Urinary bladder (tissue), 4 donors: ENCODE data around the gene SGPP2. TPM values are rescaled to one million over a fixed set of nuclear protein-coding genes. Genes with fewer than 3 reads are reported as not detected.
"Not testable (repeated sequence)": the region's sequence is repeated elsewhere in the genome, so short reads cannot be mapped to it uniquely, and the experiment has no call there.

ENCODE experiments used
- DNase-seq: peaks from one replicate; pipeline ENCODE4 v3.0.0-alpha.2; 2015; ENCODE audit errors: extremely low spot score
- H3K27ac ChIP-seq: one replicate; pipeline ENCODE4 v1.5.1; 2013; ENCODE audit warnings: low read depth, mild to moderate bottlenecking, moderate library complexity
- H3K36me3 ChIP-seq: one replicate; pipeline ENCODE4 v1.6.1; 2013; ENCODE audit warnings: mild to moderate bottlenecking, moderate library complexity; ENCODE audit not compliant: insufficient read depth
- H3K4me1 ChIP-seq: one replicate; pipeline ENCODE4 v1.6.1; 2013; ENCODE audit warnings: mild to moderate bottlenecking, moderate library complexity; ENCODE audit not compliant: insufficient read depth
- H3K4me3 ChIP-seq: one replicate; pipeline ENCODE4 v1.5.1; 2013; ENCODE audit warnings: low read depth, low read length
- WGBS: extraction: QIAGEN DNeasy Blood & Tissue Kit; methylation state at CpG from one replicate; pipeline ENCODE4 v1.1.7; 2013; 5-methylcytosine and 5-hydroxymethylcytosine counted together
- polyA plus RNA-seq: library from polyadenylated mRNA; stranded (reverse); fragments of 200-250 nt; gene quantifications from one replicate; pipeline ENCODE4 v1.2.3, GENCODE V29; 2013
- total RNA-seq: library from RNA; depleted of rRNA; stranded (reverse); fragments of >200 nt; gene quantifications from one replicate; pipeline ENCODE4 v1.2.3, GENCODE V29; 2014
- donor health status: healthy with polysubstance abuse.
- donor health status: healthy.

Gene SGPP2
- total and polyA plus RNA-seq, 2 donors, result 1.9 to 3.5 TPM

- H3K4me1 ChIP-seq, result no peaks in the 10 kb centered on the region
- no peaks in the 10 kb centered on the region for H3K36me3 ChIP-seq
- 76% methylated on average over 1 of the region's 1 CpG for WGBS
- peak overlapping the region; percentile 7 for H3K27ac ChIP-seq
- H3K4me3 ChIP-seq, result no peak overlapping the region
- DNase-seq, result no peak
These were observed 148.4 kb downstream of the SGPP2 start for GRCh38 chr2:222572751-222573174.

GRCh38 chr2:222575618-222576017 is 151.3 kb downstream of the SGPP2 start:
- H3K27ac ChIP-seq, result no peak overlapping the region
- no peaks in the 10 kb centered on the region for H3K4me1 ChIP-seq
- no peaks in the 10 kb centered on the region for H3K36me3 ChIP-seq
- 92% methylated on average over 2 of the region's 2 CpGs for WGBS
- H3K4me3 ChIP-seq, result no peak overlapping the region
- no peak for DNase-seq

- no peak for DNase-seq
- no peaks in the 10 kb centered on the region for H3K4me1 ChIP-seq
- H3K4me3 ChIP-seq, result no peak overlapping the region
- no peak overlapping the region for H3K27ac ChIP-seq
- 74% methylated on average over 7 of the region's 7 CpGs for WGBS
- no peaks in the 10 kb centered on the region for H3K36me3 ChIP-seq
These were observed 152.1 kb downstream of the SGPP2 start for GRCh38 chr2:222576171-222577081.

GRCh38 chr2:222577341-222577740 is 153.0 kb downstream of the SGPP2 start:
- H3K4me3 ChIP-seq, result no peak overlapping the region
- no peaks in the 10 kb centered on the region for H3K36me3 ChIP-seq
- H3K27ac ChIP-seq, result no peak overlapping the region
- WGBS, result 79% methylated on average over 3 of the region's 3 CpGs
- no peaks in the 10 kb centered on the region for H3K4me1 ChIP-seq
- no peak for DNase-seq

GRCh38 chr2:222582928-222583327 is 158.6 kb downstream of the SGPP2 start:
- no peaks in the 10 kb centered on the region for H3K4me1 ChIP-seq
- no peak for DNase-seq
- H3K36me3 ChIP-seq, result no peaks in the 10 kb centered on the region

GRCh38 chr2:222584589-222584988 is 160.2 kb downstream of the SGPP2 start:
- not testable (repeated sequence) for H3K4me1 ChIP-seq, H3K36me3 ChIP-seq
- 97% methylated on average over 8 of the region's 8 CpGs for WGBS

More at GRCh38 chr2:222582928-222583327, 158.6 kb downstream of the SGPP2 start:
- Histone ChIP-seq H3K27ac (no peak overlapping the region), H3K4me3 (no peak overlapping the region)

GRCh38 chr2:222591661-222592060 is 167.3 kb downstream of the SGPP2 start:
- Histone ChIP-seq H3K4me3 (no peak overlapping the region), H3K27ac (no peak overlapping the region), H3K4me1 (no peaks in the 10 kb centered on the region), H3K36me3 (peaks cover 4% of the 10 kb centered on the region)
- DNase-seq, result no peak
- WGBS, result 95% methylated on average over 1 of the region's 1 CpG

More at GRCh38 chr2:222584589-222584988, 160.2 kb downstream of the SGPP2 start:
- H3K4me3 ChIP-seq, H3K27ac ChIP-seq, DNase-seq: not testable (repeated sequence)

GRCh38 chr2:222592176-222592575 is 167.8 kb downstream of the SGPP2 start:
- no peaks in the 10 kb centered on the region for H3K4me1 ChIP-seq
- DNase-seq, result no peak
- no peak overlapping the region for H3K4me3 ChIP-seq
- no peak overlapping the region for H3K27ac ChIP-seq
- WGBS, result 82% methylated on average over 2 of the region's 2 CpGs
- H3K36me3 ChIP-seq, result peaks cover 4% of the 10 kb centered on the region

DNA sequence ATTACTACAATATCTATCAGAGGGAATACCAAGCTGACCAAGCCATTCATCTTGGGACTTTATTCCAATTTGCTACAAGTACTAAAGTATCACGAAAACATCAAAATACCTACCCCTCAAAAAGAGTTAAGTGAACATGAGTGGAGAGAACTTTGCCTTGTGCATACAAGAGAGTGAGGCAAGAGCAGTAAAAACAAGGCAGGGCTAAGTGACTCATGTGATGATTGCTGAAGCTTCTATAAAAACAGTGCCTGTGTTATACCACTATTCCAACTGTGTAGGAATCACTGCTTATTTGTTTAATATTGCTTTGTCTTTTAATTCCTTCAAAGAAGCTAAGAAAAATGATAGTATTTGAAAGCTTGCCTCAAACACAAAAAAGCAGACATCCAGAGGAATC is 170.3 kb downstream of the SGPP2 start:
- 96% methylated on average over 1 of the region's 1 CpG for WGBS
- no peak for DNase-seq
- H3K27ac ChIP-seq, result no peak overlapping the region
- peaks cover 4% of the 10 kb centered on the region for H3K36me3 ChIP-seq
- H3K4me1 ChIP-seq, result no peaks in the 10 kb centered on the region
- no peak overlapping the region for H3K4me3 ChIP-seq

DNA sequence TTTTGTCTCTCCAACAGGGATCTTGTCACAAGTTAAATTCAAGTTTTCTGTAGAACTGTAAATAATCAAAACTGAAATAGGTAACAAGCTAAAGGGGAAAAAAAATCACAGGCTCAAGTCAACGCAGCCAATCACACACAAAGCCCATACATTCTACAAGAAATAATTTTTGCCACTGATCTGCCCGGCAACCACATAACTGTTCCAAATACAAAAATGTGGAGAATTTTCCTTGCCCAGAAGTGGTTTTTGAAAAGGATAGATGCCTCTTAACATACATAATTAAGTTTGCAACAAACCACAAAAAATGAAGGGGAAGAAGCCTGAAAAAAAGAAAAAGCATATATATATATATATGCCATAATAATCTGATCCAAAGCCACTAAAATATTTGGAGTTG is 171.2 kb downstream of the SGPP2 start:
- H3K4me3 ChIP-seq, result no peak overlapping the region
- no peak for DNase-seq
- H3K27ac ChIP-seq, result no peak overlapping the region
- 91% methylated on average over 2 of the region's 2 CpGs for WGBS
- peaks cover 4% of the 10 kb centered on the region for H3K36me3 ChIP-seq
- H3K4me1 ChIP-seq, result no peaks in the 10 kb centered on the region

DNA sequence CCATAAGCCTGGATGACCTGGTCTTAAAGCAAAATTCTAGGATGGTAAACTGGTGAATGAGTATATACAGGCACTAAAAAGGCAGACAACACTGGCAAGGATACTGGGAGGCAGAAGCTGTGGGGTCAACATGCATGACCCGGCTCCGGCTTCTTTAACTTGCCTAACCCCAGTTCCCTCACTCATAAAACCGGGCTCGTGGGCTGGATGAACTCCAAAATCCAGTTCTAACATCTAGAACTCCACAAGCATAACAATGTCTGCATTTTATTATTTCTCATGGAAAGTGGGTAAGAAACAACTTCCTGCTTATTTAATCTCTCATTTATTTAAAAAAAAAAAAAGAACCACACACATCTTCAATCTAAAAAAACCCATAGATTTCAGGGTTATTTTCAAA is 174.3 kb downstream of the SGPP2 start:
- DNase-seq, result no peak
- H3K27ac ChIP-seq, result no peak overlapping the region

DNA sequence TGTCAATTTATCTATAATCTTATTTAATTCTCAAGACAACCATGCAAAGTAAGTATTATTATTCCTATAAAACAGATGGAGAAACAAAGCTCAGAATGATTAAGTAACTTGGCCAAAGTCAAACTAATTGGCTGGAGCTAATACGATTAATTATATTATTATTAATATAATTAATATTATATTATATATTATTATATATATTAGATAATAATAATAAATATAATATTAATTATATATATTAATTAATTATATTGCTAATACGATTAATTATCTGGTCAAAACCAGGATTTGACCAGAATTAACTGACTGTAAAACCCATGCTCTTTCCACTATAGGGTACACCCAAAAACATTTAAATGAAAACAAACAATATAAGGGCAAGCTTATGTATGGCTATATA is 179.2 kb downstream of the SGPP2 start:
- Histone ChIP-seq H3K36me3 (no peaks in the 10 kb centered on the region), H3K4me3 (no peak overlapping the region), H3K4me1 (no peaks in the 10 kb centered on the region), H3K27ac (no peak overlapping the region)
- DNase-seq, result no peak
- 98% methylated on average over 2 of the region's 2 CpGs for WGBS

More for the DNA sequence above, 174.3 kb downstream of the SGPP2 start:
- 56% methylated on average over 4 of the region's 4 CpGs for WGBS
- Histone ChIP-seq H3K4me3 (no peak overlapping the region), H3K36me3 (no peaks in the 10 kb centered on the region), H3K4me1 (no peaks in the 10 kb centered on the region)

DNA sequence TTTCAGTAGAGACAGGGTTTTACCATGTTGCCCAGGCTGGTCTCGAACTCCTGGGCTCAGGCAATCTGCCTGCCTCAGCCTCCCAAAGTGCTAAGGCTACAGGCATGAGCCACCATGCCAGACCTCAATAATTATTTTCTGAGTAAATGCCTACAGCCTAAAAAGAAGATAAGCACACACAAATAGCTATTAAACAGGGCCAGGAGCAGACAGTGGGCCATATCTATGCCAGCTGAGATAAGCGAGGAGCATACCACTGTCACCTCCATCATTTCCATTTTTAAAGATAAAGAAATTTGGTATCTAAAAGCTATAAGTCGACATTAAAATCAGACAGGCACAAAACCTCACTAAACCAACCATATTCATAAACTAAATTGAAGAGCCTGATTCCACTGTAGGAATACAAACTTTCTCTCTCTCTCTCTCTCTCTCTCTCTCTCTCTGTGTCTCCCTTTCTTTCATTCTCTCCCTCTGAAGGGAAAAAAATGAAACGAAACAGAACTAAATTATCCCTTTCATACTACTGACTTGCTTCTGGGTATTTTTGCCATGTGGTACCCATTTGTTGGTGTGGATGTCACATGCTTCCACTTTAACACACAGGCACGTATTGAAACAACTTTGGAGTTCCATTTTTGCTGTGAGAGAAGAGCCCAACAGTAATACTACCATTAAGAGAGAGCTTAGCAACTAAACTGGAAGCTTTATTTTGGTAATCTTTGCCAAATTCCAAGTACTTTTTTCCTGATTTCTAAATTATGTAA is 180.6 kb downstream of the SGPP2 start:
- Histone ChIP-seq H3K27ac (no peak overlapping the region), H3K4me3 (no peak overlapping the region), H3K36me3 (no peaks in the 10 kb centered on the region), H3K4me1 (no peaks in the 10 kb centered on the region)
- DNase-seq, result no peak
- 85% methylated on average over 5 of the region's 5 CpGs for WGBS

DNA sequence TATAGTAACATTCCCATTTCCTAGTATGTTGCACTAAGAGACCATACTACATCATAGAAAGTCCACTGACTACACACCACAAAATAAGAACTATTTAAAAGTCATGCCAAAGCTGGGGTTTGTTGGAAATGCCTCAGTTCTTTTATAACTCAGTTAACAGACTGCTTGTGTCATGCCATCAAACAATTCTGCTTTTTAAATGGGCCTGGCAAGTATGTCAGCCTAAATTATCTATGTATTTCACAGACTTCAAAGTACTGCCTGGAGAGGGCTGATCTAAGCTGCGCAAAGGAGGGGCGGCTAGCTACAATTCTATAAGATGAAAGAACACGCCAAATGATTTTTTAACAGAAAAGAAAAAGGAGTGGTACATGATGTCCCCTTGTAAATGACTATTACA is 182.0 kb downstream of the SGPP2 start:
- no peak for DNase-seq
- no peaks in the 10 kb centered on the region for H3K36me3 ChIP-seq
- H3K4me1 ChIP-seq, result no peaks in the 10 kb centered on the region
- no peak overlapping the region for H3K27ac ChIP-seq
- H3K4me3 ChIP-seq, result no peak overlapping the region
- 95% methylated on average over 3 of the region's 3 CpGs for WGBS
